ENCODE data around the gene ADPRS. TPM values are rescaled to one million over a fixed set of nuclear protein-coding genes. Genes with fewer than 3 reads are reported as not detected.

ADPRS gene
- total RNA-seq, 1 donor from 2014 or later: 28.9 TPM

DNA sequence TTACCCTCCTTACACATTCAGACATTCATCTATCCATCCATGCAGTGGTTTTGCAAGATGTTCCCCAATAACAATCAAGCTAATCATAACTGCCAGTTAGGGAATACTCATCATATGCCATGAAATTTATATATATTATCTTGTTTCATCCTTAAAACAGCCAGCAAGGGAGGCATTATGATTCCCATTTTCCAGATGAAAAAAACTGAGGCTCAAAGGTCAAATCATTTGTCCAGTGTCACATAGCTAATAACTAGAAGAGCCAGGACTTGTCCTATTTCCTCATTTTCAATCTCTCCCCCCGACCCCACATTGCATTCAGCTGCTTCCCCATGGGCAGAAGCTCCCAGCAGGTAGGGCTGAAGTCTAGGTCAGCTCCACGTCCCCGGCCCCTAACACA, 43.3 kb downstream of the ADPRS start:
- DNase-seq (ENCODE audit: low spot score): no peak

DNA sequence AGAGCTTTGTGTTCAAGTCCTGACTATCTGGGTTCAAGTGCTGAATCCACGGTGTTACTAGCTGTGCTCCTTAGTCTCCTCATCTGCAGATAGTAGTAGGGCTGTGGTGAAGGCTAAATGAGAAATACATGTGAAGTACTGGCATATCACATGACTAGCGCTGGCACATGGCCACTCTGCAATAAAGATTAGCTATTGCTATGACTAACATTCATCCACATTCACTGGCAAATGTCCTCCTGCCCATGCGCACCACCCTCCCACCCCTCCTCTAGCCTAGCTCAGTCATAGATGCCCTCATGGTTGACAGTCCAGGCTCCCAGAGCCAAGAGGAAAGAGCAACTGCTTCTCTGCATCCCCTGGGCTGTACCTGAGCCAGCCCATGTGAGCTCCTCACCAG, 44.8 kb downstream of the ADPRS start:
- DNase-seq (ENCODE audit: low spot score): peak; percentile 84

DNA sequence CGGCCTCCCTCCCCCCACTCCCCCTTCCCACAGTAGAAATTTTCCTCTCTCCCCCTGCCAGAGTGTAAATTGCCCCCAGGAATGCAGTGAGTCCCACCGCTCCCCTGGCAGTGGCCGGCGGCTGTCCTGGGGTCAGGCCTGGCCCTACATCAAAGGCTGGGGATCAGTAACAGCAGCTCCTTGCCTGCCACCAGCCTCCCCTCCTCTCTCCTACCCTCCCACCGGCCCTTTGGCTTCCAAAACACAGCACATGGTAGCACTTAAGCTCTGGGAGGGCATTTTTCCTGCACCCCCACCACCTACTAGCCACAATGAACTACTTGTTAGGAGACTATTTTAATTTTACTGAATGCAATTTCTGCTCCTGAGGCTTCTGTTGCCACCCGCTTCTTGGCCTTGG, 45.3 kb downstream of the ADPRS start:
- no peak for DNase-seq (ENCODE audit: low spot score)

DNA sequence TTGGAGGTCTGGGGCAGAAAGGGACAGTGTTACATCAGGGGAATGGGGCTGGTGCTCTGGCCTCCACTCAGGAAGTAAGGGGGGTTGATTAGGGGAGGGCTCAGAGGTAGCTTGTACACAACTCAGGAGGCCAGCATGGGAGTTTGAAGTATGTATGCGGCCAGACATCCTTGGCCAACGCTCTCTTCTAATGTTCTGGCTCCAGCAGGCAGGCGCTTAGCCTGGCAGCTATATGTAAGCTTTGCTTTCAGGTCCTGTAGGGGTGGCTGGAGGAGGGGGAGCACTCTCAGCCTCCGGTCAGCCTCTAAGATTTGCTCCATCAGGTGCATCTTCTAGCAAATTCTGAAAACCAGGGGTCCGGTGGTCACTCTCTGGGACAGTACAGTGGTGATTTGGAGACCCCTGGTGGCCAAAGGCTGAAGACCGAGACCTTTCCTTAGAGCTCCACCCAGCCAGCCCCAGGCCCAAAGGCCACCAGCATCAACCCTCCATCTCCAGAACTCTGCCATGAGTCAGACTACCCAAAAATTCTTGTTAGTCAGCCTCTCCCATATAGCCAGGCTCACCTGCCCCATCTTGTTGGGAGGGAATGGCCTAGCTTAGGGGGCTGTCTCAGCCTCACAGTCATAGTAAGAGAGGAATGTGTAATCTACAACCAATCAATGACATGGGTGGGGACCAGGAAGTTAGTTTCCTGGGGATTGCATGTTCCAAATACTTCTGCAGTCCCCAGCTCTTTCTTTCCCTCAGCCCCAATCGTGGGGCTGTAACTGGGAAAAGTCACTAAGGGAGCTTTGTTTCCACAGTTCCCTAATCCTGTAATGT, 46.0 kb downstream of the ADPRS start:
- DNase-seq (ENCODE audit: low spot score): peak; percentile 41

DNA sequence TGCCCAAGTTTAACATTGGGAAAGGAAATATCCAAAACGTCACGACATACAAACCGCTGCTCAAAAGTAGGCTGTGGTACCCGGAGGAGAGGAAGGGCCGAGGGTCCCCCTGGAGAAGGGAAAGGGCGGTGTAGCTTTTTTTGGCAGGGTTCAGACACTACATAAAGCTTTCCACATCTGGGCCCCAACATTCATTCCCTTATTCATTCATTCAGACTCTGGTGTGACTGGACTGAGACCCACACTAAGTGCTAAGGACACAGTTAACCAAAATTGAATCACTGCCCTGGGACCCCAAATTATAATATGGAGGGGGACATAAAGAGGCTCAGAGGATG, 46.6 kb downstream of the ADPRS start:
- no peak for DNase-seq (ENCODE audit: low spot score)

DNA sequence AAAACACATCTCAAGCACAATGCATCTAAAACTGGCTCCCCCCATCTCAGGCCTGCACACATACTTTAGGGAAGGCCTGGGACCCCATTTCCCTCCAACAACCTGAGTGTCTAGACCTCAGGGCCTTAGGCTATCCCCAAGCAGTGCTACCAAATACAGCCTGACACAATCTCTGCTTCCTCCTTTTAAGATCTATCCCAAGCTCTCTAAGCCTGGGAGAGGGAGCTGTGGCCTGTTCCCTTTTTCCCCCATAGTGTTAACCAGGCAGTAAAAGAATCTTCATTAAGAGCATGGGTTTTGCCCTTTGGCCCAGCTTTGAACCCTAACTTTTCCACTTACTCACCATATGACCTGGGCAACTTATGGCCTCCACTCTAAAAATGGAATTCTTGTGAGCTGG, 47.1 kb downstream of the ADPRS start:
- DNase-seq (ENCODE audit: low spot score): no peak

DNA sequence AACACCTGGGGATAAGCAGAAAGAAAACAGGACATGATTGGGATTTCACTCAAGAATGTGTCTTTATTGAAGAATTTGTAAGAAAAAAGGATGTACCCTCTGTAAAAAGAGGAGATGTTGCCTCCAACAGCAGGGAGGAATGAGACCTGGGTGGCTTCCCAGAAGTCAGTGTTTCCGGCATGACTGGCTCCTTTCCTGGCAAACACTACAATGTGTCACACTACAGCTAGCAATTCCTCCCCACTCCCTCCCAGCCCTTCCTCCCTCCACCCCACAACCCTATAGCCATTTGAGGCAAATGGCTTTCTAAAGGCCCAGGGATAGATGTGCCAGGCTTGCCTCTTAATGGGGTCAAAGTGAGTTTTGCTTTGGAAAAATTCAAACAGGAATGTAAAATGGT, 47.8 kb downstream of the ADPRS start:
- no peak for DNase-seq (ENCODE audit: low spot score)

DNA sequence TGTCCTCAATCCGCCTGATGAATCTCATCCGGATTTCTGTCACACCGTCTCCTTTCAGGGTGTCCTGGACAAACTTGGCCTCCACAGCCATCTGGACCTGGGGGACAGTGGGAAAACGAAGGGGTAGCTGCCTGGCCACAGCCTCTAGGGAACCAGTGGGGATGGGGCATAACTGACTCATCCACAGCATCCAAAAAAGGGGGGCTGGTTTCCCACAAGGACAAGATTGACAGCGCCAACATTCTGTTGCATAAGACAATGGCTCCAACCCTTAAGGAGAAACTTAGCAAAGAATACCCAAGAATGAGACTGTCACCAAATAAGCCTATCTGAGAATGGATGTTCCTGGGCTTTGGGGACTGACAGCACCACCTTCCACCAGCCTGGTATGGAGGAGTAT, 48.5 kb downstream of the ADPRS start:
- no peak for DNase-seq (ENCODE audit: low spot score)

DNA sequence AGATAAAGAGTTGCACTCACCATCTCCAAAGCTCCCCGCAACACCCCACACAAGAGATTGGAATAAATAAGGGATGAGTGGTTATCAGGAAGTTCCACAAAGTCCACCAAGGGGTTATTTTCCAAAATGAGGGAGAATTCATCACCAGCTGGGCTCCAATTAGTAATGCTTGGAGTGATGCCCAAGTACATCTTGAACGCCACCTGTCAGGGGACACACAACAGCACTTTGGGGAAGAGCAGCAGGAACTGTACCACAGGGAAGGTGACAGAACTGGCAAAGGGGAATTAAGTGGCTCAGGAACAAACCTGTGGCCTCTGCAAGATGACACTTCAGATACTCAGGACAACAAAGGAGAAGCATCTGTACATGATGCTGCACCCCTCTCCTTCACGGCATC, 49.1 kb downstream of the ADPRS start:
- no peak for DNase-seq (ENCODE audit: low spot score)

DNA sequence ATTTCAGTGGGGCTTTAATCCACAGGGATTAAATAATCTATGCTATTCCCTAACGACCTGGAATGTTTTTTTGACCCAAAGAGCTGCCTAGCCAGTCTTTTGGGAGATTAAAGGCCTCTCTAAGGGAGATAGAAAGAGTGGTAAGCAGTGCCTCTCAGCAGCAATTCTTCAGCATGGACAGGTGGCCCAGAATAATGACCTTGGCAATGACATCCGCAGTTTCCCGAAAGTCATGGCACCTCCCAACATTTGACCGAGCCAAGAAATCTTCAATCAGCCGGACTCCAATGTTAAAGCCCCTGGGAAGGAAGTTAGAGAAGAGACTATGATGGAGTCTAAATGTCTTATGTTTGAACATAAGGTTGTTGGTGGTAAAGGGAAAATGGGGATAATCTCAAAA, 50.8 kb downstream of the ADPRS start:
- no peak for DNase-seq (ENCODE audit: low spot score)

DNA sequence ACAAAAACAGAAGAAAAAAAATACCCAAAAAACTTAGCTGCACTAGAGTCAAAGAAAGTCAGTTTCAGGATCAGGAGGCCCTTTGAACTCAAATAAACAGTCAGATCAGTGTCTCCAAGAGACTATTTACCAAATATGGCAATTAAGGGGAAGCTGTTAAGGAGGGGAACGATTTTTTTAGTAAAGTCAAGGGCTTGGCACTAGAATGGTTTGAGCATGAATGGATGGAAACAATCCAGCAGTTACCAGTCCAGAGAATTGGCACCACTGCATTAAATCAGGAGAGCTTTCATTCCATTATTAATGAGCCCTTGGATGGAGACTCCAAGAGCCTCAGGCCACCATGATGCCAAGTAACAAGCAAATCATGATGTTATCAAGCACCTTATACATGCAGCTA, 53.4 kb downstream of the ADPRS start:
- no peak for DNase-seq (ENCODE audit: low spot score)

DNA sequence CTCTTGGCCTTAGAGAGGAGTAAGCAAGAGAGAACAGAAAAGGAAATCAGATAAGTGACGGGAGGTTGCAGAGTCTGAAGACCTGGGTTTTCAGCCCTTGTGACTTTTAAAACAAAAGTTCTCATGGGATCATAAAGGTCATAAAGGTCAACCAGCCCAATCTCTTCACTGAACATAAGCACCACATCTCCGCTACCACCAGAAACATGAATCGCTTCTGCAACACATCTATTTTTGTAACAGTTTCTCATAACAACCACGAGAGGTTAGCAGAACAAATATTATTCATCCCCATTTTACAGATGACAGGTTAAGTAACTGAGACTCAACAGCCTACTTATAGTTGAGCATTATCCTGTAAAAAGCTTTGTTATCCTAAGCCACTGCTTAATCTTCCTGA, 54.7 kb downstream of the ADPRS start:
- no peak for DNase-seq (ENCODE audit: low spot score)

Other genes with a start within 250 kb of the ADPRS start
- gene AGO1, start 205.7 kb upstream of the ADPRS start, total RNA-seq: 29.8 TPM
- 23.8 TPM for gene AGO3, start 157.8 kb upstream of the ADPRS start, total RNA-seq
- gene TEKT2, start 4.8 kb upstream of the ADPRS start, total RNA-seq: 0.75 TPM
- 10.8 TPM for gene COL8A2, start 36.3 kb downstream of the ADPRS start, total RNA-seq
- gene TRAPPC3, start 60.6 kb downstream of the ADPRS start, total RNA-seq: 57.7 TPM
- gene MAP7D1, start 67.3 kb downstream of the ADPRS start, total RNA-seq: 123 TPM
- 81.1 TPM for gene THRAP3, start 135.6 kb downstream of the ADPRS start, total RNA-seq
- gene SH3D21, start 217.5 kb downstream of the ADPRS start, total RNA-seq: 12.1 TPM
- gene EVA1B, start 234.8 kb downstream of the ADPRS start, total RNA-seq: 30.3 TPM

All from mucosa of gallbladder (tissue), 1 donor.